Motor neuron (in vitro differentiated cells): ENCODE data around the gene SIRT7. TPM values are rescaled to one million over a fixed set of nuclear protein-coding genes. Genes with fewer than 3 reads are reported as not detected.

Experiments used
- ATAC-seq, 8 experiments: fragments of 200-7000 bp; cut with Tn5 transposase; replicated peaks in 6 of 8; 2 replicates each; pipeline ENCODE4 v1.8.0; 2021; ENCODE audit warnings: mild to moderate bottlenecking in 8 of 8, moderate library complexity in 8 of 8
- H3K27ac ChIP-seq, 2 donors: fragments of 250-450 bp; sonication (Bioruptor Pico); 2 replicates each; pipeline ENCODE4 v1.9.0; 2021; ENCODE audit warnings: antibody characterized with exemption in 2 of 2, mild to moderate bottlenecking in 2 of 2, moderate library complexity in 1 of 2
- H3K4me1 ChIP-seq, 2 donors: fragments of 250-450 bp; sonication (Bioruptor Pico); replicated peaks in 1 of 2; 2 replicates each; pipeline ENCODE4 v1.6.1; 2021; ENCODE audit warnings: antibody characterized with exemption in 2 of 2, mild to moderate bottlenecking in 2 of 2, moderate library complexity in 1 of 2
- H3K4me3 ChIP-seq, 5 donors: fragments of 250-450 bp; sonication (Bioruptor Pico); 2 replicates each; pipeline ENCODE4 v1.9.0; 2021; ENCODE audit warnings: antibody characterized with exemption in 5 of 5, mild to moderate bottlenecking in 5 of 5, moderate library complexity in 4 of 5
- WGBS, 10 experiments: fragments of 450-650 bp; shearing (Covaris generic); methylation state at CpG; one replicate each; pipeline ENCODE4 v1.0.0; 2022; 5-methylcytosine and 5-hydroxymethylcytosine counted together
- in situ Hi-C, 9 experiments: fragments of 400-800 bp; cut with MboI; loops; one replicate each; pipeline ENCODE4 v1.15.0; 2021; ENCODE audit warnings: low sequenced_read_pairs in 9 of 9, low pct_unique_long_range_greater_than_20kb in 2 of 9; ENCODE audit not compliant: unreplicated experiment in 9 of 9
- total RNA-seq, 8 experiments: library from RNA; unstranded; fragments of 300-600 nt; gene quantifications; 2 replicates each; pipeline versions ENCODE4 v1.2.3 to v1.2.4, GENCODE V29; 2022

The SIRT7 gene
- total RNA-seq, 8 experiments from 2014 or later: 7.2 to 37.9 (median 14.5) TPM

DNA sequence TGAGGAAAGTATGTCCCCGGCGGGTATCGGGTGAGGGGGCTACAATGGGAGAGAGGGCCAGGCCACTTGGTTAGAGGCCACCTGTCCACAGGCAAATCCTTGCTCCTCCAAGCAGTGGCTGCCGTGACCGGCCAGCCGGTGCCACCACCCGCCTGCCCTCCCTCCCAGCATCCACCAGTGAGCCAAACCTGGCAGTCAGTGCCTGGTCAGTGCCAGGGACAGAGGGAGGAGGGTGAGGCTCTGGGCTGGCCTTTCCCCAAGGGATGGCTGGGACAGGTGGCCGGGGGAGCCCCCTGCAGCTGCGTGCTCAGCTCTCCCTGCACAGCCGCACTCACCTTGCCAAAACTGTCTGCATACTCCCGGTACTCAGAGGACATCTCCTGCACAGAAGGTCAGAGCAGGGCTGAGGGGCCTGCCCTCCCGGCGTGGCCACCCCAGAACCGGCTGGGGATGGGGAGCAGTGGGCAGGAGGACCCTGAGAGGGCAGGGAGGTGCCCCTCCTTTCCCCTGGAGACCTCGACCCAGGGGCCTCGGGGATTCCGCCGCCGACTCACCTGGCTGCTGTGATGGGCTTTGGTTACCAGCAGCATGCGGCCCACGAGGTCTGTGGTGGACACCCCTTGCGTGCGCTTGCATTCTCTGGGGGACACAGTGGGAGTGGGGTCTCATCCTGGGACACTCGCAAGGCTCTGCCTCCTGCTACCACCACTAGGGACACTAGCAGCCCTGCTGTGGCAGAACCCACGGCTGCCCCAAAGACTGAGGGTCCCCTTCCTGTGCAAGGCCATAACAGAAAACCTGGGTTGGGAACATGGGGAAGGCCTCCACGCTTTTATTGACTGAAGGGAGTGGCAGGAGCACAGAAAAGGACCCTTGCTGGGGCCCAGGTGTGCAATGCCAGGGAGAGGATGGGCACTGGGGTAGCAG lies 10.5 kb downstream of the SIRT7 start:
- ATAC-seq: no peak
- peaks cover 6 to 8% of the 10 kb centered on the region in 2 donors for H3K4me1 ChIP-seq
- 80 to 100% (median 94%) methylated on average over 1 to 2 of the region's 26 CpGs; no CpG with 5 or more reads in 6 of the 10 experiments for WGBS, 10 experiments
- in situ Hi-C loops: no loop called here
- no peak overlapping the region for H3K27ac ChIP-seq
- H3K4me3 ChIP-seq: no peak overlapping the region

DNA sequence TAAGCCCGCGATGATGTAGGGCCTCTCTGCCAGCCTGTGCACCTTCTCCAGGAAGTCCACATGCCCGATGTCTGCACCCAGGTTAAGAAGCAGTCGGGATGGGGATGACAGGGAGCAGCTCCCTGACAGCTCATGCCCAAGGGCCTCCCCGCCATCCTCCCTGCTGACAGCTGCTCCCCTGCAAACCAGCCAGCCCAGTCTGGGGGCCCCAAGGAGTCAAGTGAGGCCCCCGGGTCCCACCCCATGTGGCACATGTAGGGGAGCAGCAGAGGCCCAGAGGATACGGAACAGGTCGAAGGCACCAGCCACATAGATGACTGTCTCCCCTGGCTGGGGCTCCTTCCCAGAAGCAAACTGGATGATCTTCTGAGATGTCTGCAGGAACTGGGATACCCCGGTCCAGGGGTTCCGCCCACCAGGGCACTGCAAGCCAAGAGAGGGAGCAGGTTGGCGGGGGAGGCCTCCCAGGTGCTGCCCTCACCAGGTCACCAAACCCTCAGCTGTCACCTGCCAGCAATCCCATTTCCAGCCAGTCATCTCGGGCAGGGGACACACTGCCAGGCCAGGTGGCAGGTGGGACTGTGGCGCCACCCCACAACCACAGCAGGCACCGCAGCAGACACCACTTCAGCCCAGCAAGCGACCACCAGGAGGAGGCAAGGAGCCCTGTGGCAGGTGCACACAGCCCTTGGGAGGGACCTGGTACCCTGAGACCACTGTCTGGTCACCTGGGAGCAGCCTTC lies 11.3 kb downstream of the SIRT7 start:
- in situ Hi-C loops: no loop called here
- Histone ChIP-seq H3K4me3 (no peak overlapping the region), H3K27ac (no peak overlapping the region), H3K4me1 (peaks cover 8 to 12% of the 10 kb centered on the region in 2 donors)
- no peak for ATAC-seq
- 93% methylated on average over 2 of the region's 15 CpGs; no CpG with 5 or more reads in 9 of the 10 experiments for WGBS, 10 experiments

DNA sequence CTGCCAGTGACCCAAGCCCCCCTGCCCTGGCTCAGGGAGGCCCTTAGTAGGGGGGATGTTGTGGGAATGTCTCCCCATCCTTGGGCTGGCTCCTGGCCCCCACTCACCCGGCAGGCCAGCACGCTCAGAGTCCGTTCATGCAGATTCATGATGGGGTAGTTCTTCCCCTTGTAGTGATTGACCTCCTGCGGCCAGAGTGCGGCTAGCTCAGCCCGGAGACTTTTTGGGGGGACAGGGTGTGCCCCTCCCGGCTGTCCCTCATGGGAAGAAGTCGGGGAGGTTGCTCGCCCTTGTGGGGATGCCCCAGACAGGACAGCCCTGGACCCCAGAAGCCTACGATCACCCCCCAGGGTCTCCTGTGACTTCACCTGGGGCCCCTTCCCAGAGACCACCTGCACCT lies 12.0 kb downstream of the SIRT7 start:
- H3K4me1 ChIP-seq: peaks cover 10 to 13% of the 10 kb centered on the region in 2 donors
- WGBS, 10 experiments: 82 to 100% methylated on average over 1 to 2 of the region's 10 CpGs; no CpG with 5 or more reads in 8 of the 10 experiments
- no peak overlapping the region for H3K27ac ChIP-seq
- H3K4me3 ChIP-seq: no peak overlapping the region
- in situ Hi-C loops: no loop called here
- ATAC-seq: no peak

DNA sequence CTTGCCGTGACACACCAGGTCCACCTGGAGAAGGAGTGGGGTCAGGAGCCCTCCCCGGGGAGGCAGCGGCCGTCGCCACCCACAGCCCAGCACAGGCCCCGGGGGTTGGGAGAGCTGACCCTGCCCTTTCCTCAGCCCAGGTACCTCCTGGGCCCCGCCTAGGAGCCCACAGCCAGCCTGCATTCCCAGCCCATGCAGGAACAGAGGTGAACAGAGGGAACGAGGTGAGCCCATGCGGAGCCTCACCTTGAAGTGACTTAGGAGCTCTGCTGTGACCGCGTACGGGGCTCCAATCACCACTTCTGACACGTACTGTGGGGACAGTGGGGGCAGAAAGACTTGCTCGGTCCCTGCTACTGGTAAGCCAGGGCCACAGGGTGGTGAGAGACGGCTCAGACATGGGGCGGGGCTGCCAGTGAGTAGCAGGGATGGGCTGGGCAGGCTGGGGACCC lies 12.5 kb downstream of the SIRT7 start:
- in situ Hi-C loops: no loop called here
- no peak overlapping the region for H3K4me3 ChIP-seq
- peaks cover 10 to 12% of the 10 kb centered on the region in 2 donors for H3K4me1 ChIP-seq
- 80 to 100% (median 88%) methylated on average over 2 to 12 of the region's 16 CpGs; no CpG with 5 or more reads in 7 of the 10 experiments for WGBS, 10 experiments
- no peak overlapping the region for H3K27ac ChIP-seq
- no peak for ATAC-seq

DNA sequence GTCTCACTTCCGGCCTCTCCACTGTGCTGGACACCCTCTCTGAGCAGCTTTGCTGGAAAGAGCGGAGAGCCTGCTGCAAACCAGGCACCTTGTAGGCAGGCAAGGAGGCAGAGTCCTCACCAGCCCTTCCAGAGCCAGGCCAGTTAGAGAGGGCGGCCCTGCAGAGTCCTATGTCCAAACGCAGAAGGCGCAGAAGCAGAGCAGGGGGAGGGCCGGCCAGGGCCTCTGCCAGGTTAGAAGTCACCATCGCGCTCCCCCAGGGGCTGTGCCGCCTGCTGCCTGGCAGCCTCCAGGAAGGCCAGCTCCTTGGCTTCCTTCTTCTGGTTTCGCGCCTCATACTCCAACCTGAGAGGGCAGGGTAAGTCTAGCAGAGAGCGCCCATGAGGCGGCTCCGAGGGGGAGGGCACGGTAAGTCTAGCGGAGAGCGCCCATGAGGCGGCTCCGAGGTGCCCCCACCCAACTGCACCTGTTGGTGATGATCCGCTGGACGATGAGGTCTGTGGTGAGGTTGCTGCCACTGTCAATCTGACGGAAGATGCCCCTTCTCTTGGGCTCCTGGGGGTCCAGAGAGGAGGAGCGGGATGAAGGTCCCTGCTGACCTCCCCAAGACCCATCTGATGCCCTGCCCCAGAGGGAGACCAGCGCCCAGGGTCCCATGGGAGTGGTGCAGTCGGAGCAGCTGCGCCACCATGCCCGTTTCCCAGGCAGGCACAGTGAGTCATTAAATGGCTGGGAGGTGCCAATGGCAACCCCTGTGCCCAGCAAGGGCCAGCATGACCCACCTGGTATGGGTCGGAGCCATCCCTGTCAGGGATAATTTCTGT lies 13.2 kb downstream of the SIRT7 start:
- no peak for ATAC-seq
- Histone ChIP-seq H3K4me3 (no peak overlapping the region), H3K4me1 (peaks cover 5 to 6% of the 10 kb centered on the region in 2 donors), H3K27ac (no peak overlapping the region)
- 80 to 100% (median 80%) methylated on average over 1 to 2 of the region's 28 CpGs; no CpG with 5 or more reads in 7 of the 10 experiments for WGBS, 10 experiments
- in situ Hi-C loops: no loop called here

DNA sequence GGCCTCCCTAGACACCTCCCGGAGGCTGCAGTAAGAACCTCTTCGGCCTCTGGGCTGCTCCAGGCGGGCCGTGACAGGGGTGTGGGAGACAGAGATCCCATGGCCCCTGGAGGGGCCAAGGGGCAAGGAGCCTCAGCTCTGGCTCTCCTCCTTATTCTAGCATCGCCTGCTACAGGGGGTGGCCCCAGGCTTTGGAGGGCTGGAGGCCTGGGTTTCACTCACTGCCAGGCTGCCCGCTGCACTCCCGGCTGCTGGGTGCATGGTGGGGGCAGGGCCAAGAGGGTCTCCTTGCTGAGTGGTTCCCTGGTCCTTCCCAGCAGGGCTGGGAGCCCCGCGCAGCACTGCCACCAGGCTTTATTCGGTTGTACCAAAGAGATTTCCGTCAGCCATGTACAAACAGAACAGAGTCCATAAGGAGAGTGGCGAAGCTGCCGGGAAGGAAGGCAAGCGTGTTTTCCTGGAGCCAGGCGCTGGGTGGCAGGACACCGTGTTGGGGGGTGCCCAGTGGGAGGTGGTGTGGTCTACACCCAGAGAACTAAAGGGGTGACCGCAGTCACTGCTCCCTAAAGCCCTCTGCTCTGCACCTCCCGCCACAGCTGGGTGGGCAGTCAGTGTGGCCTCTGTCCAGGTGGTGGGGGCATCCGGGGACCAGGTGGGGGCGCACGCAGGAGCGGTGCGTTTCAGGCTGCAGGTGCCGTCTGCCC lies 13.9 kb downstream of the SIRT7 start:
- Histone ChIP-seq H3K4me1 (peaks cover 4% of the 10 kb centered on the region in 2 donors), H3K27ac (no peak overlapping the region), H3K4me3 (no peak overlapping the region)
- in situ Hi-C loops: no loop called here
- no peak for ATAC-seq
- WGBS, 10 experiments: 87 to 100% (median 90%) methylated on average over 1 to 5 of the region's 24 CpGs; no CpG with 5 or more reads in 5 of the 10 experiments

DNA sequence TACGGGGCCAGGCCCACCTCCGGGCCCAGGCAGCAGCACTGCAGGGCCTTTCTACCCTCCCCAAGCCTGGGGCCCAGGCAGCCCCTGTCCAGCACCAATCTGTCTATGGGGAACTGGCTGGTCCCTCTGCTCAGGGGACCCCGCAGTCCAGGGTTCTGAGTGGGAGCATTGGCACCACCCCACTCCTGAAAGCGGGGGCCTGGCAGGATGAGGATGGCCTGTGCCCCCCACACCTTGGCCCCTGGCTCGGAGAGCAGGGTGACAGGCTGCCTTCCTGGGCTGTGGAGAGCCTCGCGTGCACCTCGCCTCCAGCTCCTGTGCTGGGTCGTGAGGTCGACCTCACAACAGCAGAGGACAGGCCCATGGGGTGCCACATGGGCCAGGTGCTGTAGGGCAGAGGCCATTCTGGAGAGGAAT lies 14.6 kb downstream of the SIRT7 start:
- H3K4me3 ChIP-seq: no peak overlapping the region
- WGBS, 10 experiments: 55 to 100% (median 80%) methylated on average over 1 to 5 of the region's 10 CpGs; no CpG with 5 or more reads in 4 of the 10 experiments
- peaks cover 4% of the 10 kb centered on the region in 2 donors for H3K4me1 ChIP-seq
- in situ Hi-C loops: no loop called here
- ATAC-seq: no peak
- no peak overlapping the region for H3K27ac ChIP-seq

DNA sequence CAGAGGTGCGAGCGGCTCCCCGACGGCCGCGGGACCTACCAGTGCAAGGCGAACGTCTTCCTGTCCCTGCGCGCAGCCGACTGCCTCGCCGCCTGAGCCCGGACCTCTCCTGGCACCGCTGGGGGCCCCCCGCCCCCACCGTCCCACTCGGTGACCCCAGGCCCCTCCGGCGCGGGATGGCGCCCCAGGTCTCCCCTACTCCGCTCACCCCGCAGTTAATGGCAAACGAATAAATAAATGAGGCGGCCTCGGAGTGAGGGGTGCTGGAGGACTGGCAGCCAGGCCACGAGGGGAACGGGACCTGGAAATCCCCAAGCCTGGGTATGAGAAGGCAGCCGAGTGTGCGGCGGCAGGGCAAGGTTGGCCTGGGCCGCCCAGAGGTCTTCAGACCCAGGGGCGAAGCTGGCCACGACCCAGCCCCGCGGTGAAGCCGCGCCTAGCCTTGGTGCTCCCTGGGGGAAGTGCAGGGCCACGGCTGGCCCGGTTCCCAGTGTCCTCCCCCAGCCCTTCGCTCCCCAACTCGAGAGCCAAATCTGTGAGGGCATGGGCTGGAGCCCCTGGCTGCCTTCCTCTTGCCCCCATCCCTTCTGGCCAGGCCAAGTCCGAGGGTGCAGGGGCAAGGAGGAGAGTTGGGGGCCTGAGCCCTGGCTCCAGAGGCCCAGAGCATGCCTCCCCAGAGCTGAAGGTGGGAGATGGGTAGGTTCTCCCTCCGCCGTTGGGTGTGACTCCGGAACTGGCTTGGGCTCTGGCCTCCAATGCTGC lies 15.1 kb downstream of the SIRT7 start:
- in situ Hi-C loops: no loop called here
- peak in 3 of 8 experiments; percentile 3 to 6 (median 5) for ATAC-seq
- 54 to 80% methylated on average over 1 to 3 of the region's 47 CpGs; no CpG with 5 or more reads in 8 of the 10 experiments for WGBS, 10 experiments
- Histone ChIP-seq H3K4me1 (peaks cover 4% of the 10 kb centered on the region in 2 donors), H3K4me3 (peak overlapping the region in 2 of 5 donors; percentile 26 to 29), H3K27ac (no peak overlapping the region)

DNA sequence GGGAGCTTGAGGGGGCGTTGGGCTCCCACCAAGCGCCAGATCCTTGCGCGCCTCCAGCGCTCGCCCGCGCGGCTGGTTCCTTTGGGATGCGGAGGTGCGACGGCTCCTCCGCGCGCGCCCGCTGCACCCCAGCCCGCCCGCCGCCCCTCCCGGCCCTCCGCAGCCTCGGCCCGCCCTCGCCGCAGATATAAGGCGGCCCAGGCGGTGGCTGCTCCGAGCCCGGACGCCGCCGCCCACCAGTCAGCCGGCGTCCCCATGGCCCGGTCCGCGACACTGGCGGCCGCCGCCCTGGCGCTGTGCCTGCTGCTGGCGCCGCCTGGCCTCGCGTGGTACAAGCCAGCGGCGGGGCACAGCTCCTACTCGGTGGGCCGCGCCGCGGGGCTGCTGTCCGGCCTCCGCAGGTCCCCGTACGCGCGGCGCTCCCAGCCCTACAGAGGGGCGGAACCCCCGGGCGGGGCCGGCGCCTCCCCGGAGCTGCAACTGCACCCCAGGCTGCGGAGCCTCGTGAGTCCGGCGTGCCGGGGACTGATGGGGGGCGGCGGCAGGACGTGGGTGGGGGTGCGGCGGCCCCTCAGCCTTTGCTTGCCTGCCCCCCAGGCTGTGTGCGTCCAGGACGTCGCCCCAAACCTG lies 15.8 kb downstream of the SIRT7 start, which contains the start of gene NPB:
Gene NPB (plus strand): TSS at position 216 of the 630 bp plus-strand sequence. CDS start 40 bp downstream, at position 256.
- no peak within 1 kb of the TSS for H3K27ac ChIP-seq
- ATAC-seq: peak; percentile 49 to 78 (median 56)
- peak within 1 kb of the TSS; percentile 14 to 29 (median 26) for H3K4me3 ChIP-seq
- 0 to 27% (median 0%) methylated on average over 1 to 2 of the region's 79 CpGs; no CpG with 5 or more reads in 7 of the 10 experiments for WGBS, 10 experiments
- in situ Hi-C loops: no loop called here
- peaks cover 4% of the 10 kb centered on the region in 2 donors for H3K4me1 ChIP-seq

DNA sequence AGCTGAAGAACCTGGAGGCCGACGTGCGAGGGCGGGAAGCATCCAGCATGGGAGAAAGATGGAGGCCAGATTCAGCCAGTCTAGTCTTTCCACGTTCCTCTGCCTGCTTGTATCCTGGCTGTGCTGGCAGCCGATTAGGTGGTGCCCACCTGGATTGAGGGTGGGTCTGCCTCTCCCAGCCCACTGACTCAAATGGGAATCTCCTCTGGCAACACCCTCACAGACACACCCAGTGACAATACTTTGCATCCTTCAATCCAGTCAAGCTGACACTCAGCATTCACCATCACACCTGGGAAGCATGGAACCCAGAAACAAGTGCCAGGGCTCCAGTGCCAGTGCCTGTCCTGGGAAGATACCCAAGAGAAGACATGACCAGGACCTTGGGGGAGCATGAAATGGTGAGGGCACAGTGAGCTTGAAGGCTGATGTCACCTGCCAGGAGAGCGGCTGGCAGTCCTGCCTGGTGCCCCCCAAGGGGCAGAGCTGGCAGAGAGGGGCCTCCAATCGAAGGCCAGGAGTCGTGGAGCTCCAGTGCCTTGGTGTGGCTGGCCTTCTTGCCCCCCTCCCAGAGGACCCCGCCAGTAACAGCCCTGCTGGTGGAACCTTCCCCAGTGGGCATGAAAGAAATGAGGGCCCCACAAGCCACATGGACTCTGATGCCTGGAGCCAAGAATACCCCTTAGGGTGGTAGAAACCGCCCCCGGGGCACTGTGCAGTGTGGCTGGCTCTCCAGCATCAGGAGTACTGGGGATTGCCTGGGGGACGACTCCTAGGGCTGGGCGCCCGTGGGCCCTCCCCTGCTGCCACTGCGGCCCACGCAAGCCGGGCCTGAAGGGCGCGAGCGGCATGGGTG lies 16.6 kb downstream of the SIRT7 start:
- WGBS, 10 experiments: 22 to 100% (median 95%) methylated on average over 2 to 9 of the region's 21 CpGs; no CpG with 5 or more reads in 3 of the 10 experiments
- in situ Hi-C loops: no loop called here
- H3K27ac ChIP-seq: no peak overlapping the region
- ATAC-seq: peak in 4 of 8 experiments; percentile 2 to 22 (median 5)
- H3K4me3 ChIP-seq: peak overlapping the region; percentile 14 to 29 (median 26)
- H3K4me1 ChIP-seq: peaks cover 4% of the 10 kb centered on the region in 2 donors
